Measurements from ENCODE around the gene DNTT.

DNA sequence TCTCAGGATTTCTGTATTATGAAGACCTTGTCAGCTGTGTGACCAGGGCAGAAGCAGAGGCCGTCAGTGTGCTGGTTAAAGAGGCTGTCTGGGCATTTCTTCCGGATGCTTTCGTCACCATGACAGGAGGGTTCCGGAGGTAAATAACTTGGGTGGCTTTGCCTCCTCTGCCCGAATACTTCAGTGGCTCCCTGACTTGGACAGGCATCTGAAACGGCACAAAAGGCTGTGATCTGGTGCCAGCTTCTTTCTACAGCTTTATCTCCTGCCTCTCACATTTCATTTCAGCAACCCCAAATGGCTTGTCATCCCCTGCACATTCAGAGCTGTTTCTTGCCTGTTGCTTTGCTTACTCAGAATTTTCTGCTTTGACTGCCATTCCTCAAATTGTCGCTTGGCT is 23.2 kb downstream of the DNTT start:
- TF ChIP-seq, protein P1, sequence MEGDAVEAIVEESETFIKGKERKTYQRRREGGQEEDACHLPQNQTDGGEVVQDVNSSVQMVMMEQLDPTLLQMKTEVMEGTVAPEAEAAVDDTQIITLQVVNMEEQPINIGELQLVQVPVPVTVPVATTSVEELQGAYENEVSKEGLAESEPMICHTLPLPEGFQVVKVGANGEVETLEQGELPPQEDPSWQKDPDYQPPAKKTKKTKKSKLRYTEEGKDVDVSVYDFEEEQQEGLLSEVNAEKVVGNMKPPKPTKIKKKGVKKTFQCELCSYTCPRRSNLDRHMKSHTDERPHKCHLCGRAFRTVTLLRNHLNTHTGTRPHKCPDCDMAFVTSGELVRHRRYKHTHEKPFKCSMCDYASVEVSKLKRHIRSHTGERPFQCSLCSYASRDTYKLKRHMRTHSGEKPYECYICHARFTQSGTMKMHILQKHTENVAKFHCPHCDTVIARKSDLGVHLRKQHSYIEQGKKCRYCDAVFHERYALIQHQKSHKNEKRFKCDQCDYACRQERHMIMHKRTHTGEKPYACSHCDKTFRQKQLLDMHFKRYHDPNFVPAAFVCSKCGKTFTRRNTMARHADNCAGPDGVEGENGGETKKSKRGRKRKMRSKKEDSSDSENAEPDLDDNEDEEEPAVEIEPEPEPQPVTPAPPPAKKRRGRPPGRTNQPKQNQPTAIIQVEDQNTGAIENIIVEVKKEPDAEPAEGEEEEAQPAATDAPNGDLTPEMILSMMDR (IDR thresholded peaks at IDR 0.05) = no peak
- TF ChIP-seq POLR2A (IDR thresholded peaks at IDR 0.05) = no peak

Measured in Peyer's patch (tissue), 4 donors.